Left kidney (tissue), 2 donors: ENCODE measurements around the gene VPS39. TPM values are rescaled to one million over a fixed set of nuclear protein-coding genes. Genes with fewer than 3 reads are reported as not detected.

Experiments used
- DNase-seq: peaks from one replicate; pipeline ENCODE4 v3.0.0-alpha.2; 2013
- polyA plus RNA-seq: library from polyadenylated mRNA; unstranded; fragments of 120-200 nt; gene quantifications from one replicate; pipeline ENCODE4 v1.2.1, GENCODE V29; 2013; ENCODE audit not compliant: insufficient read length

The VPS39 gene
- polyA plus RNA-seq, 1 donor = 98.5 TPM

DNA sequence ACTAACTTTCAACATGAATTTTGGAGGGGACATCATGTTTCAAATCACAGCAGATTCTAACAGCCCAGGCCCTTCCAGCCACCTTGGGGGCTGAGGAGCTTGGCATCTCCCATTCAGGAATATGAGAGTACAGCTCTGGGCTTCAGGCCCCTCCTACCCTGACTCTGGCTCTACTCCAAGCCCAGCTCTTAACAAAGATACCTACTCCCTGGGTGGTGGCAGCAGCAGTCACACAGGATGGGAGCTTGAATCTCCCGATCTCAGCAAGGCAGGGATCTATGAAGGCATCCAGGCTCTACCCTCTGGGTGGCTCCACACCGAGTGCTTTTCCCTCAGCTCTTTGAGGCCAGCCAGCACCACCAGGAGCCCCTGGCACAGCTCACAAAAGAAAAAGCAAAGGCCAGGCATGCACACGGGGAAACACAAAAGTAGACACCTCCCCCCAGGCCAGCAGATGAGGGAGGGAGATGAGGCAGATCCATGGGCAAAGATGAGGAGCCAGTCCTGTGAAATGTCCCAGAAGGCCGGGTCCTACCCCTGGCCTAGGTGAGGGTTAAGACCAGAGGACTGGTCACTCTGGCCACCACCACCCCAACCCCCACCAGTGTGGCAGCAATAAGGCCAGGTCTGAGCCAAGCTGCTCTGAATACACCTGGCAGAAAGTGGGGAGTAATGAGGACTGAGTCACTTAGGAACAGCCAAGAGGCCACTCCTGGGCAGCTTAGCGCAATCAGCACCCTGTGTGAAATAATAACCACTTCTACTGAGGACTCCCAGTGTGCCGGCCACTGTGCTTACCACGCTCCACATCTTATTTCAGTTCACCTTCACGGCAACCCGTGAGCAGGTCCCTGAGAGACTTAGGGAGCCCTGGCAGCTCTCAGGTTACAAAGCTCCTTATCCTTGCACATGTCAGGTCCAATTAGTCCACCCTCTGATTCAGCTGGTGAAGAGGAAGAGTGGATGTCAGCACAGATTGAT, 76.0 kb downstream of the VPS39 start:
- DNase-seq = no peak

DNA sequence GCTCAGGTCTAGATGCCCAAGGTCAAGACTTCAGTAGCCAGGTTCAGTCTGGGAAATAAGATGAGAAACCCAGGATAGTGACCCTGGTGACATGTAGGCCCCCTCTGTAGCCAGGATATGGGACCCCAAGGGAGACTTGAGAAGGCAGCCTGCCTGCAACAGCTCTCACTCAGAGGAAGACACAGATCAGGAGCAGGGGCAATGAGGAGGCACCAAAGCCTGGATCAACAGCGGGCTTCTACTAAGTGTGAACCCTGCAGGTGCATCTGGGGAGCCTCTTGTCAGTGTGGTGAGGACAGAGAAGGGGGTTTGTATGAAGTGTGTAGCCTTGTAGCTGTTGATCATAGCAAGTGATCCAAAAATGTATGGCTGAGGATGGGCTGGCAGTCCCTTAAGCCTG, 77.1 kb downstream of the VPS39 start:
- DNase-seq = no peak

DNA sequence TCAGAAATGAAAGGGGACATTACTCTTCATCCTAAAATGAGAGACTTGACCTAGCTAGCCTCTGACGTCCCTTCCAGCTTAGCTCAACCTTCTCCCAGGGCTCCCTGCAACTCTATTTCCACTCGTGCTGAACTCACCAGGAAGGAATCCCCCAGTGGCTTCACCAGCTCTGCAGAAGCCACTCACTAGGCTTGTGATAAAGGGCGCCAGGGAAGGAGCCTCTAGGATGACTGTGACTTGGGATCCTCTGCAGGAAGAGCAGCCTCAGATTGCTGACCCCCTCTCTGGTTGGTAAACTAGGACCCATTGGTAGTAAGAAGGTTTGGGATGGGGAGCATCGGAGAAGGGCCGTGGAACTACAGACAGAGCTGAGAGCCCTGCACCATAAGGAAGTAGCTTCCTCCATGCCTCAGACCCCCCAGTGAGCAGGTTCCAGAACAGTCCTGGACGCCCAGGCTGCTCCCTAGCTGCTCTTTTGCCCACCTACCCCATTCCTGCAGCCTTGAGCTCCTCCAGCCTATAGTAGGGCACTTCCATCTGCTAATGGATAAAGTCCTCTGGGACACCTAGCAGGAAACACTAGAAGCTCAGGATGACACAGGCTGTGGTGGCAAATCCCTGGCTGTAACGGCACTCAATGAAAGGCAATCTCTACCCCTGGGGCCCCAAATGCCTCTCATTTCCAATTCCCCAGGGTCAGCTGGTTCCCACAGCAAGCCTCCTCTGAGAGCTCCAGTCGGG, 77.7 kb downstream of the VPS39 start:
- DNase-seq = no peak

DNA sequence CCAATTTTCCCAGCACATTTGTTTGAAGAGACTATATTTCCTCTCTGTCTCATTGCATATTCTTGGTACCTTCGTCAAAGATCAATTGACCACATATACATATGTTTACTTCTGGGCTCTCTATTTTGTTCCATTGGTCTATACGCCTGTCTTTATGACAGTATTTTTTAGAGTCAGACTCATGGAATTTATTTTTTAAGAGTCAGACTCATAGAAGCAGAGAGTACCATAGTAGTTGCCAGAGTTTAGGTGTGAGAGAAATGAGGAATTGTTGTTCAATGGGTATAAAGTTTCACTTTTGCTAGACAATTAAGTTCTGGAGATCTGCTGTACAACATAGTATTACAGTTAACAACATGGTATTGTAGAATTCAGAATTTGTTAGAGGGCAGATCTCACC, 78.7 kb downstream of the VPS39 start:
- no peak for DNase-seq

DNA sequence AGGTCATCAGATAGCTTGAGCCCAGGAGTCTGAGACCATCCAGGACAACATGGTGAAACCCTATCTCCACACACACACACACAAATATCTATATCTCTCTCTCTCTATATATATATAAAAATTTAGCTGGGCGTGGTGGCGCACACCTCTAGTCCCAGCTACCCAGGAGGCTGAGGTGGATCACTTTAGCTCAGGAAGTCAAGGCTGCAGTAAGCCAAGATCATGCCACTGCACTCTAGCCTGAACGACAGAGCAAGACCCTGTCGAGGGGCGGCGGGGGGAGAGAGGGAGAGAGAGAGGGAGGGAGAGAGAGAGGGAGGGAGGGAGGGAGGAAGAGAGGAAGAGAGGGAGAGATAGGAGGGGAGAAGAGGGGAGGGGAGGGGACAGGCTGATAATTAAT, 79.6 kb downstream of the VPS39 start:
- DNase-seq = no peak

DNA sequence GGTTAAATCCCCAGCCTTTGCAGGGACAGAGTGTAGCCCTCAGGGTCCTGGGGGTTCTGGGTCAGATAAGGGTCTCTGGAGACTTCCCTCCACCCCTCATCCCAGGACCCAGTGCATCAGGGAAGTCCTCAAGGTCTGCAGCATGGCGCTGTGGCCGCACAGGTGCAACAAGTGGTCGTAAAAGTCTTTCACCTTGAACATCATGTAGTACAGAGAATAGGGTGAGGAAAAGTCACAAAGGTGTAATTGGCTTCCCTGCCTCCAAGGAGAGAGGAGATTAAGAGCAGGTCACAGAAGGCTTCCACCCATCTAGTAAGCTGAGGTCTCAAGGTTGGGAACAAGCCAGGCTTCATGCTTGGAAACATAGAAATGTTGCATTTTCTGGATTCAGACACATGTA, 84.6 kb downstream of the VPS39 start:
- no peak for DNase-seq

DNA sequence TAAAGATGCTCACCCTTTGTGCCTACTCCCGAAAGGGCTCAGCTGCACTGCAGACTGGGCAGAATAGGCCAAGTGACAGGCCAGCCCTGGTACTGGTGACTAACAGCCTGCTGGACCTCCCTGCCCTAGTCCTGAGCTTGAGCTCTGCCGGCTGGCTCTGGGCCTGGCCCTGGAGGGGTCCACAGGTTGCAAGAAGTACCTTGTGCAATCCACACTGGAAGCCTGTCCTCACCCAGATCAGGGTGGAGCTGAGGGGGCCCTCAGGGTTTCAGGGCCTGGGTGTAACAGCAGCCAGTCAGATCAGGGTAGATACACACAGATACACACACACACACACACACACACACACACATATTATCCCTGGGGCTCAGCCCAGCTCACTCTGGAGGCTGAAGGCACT, 86.4 kb downstream of the VPS39 start:
- DNase-seq = no peak

DNA sequence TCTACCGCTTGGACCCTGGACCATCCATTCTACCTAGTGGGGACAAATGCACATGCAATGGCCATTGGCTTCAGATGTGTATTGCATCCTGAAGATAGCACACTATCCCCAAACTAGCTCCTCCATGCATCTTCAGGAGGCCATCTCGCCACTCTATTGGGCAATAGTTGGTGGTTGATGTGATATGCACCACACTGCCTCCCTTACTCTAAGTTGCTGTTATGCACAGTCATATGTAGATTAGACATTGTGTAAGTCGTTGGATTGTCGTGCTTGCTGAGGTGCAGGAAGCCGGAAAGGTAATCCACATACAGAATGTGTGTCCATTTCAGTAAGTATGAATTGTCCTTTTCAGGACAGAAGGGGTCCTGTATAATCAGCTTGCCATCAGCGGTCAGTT, 87.1 kb downstream of the VPS39 start:
- no peak for DNase-seq

DNA sequence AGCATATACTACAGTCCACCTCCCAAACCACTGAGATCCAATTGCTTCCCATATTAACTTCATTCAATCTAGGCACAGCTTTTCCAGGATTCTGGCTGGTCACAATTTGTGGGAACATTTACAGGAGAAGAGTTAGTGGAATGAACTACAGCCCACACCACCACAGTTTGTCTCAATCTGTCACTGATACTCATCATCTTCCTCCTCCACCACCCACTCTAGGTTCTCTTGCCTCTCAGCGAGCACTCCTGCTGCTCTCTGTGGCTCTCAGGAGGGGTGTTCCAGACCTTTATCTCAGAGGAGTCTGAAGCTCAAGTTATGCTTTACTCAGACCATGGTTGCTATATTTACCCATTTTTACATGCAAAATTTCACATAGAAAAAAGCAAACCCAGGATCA, 87.8 kb downstream of the VPS39 start:
- no peak for DNase-seq

DNA sequence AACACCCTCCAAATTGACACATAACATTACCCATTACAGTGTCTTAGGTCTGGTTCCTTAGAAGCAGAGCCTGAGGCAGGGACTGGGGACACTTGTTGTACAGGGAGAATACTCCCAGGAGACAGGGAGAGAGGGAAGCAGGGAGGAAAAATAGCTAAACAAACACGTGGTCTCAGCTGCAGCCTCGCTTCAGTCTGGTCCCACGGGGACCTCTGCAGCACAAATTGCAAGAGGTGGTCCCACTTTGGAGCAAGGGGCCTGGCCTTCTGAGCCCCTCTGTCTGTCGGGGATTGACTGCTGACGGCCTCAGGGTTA, 88.7 kb downstream of the VPS39 start:
- no peak for DNase-seq

DNA sequence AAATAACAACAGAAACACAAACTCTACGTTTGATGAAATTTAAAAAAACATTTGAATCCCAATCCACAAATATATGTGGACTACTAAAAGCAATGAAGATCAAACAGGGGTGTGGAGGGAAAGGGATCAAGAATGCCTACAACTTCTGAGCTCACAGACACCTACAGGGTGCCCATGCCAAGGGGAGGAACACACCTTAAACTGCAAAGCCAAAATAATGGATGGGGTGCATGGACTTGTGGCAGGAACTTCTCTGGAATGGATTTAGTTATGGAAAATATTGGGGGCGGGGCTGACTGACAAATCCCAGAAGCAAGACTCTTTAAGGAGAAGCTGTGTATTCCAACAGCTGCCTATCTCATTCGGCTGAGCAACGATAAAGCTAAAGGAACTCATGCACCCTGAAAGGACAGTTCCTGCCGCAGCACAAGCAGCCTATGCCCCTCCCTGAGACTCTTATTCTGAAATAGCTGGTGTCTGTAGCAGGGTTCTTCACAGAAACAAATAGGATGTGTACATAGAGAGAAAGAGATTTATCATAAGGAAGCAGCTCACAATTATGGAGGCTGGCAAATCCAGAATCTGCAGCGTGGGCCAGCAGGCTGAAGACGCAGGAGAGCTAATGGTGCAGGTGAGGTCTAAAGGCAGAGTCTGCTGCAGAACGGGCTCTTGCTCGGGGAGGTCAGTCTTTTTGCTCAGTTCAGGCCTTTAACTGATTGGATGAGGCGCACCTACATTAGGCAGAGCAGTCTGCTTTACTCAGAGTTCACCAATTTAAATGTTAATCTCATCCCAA, 89.3 kb downstream of the VPS39 start:
- DNase-seq = no peak

DNA sequence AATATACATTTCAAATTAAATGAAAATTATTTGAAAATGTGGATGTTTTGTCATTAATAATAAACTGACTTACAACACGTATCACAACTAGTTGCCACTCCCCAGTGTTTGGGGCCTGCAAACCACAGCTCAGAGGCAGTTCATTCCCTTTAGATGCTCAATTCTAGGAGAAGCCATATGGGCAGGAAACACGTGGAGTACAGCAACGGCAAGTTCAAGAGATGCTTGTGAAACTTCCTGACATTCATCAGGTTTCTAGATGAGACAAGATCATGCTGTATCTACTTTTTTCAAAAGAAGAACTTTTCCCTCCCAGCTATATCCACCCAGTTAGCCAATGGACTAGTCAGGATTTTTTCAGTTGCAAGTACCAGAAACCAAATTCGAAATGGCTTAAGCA, 96.2 kb downstream of the VPS39 start:
- DNase-seq = no peak

DNA sequence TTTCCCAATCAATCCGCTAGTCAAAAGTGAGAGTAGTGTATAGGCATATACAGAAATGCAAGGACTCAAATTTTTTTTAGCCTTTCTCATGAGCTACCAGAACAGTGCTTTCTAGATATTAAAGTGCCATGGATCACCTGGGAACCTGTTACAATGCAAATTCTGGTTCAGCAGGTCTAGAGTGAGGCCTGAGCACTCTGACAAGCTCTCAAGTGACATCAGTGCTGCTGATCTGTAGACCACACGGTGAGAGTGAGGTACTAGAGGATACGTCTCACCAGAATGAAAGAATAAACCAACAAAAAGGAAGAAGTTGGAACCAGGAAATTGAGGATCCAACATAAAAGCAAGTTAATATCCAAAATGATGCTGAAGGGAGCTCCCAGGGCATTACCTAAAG, 97.7 kb downstream of the VPS39 start:
- no peak for DNase-seq

DNA sequence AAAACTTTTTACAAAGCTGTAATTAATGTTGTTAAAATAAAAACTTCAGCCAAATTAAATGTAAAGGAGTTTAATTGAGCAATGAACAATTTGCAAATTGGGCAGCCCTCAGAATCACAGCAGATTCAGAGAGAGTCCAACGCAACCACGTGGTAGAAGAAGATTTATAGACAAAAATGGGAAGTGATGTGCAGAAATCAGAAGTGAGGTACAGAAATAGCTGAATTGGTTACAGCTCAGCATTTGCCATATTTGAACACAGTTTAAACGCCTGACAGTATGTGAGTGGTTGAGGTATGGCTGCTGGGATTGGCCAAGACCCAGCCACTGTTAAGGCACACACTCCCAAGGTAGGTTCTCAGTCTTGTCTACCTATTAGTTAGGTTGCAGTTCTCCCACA, 99.3 kb downstream of the VPS39 start:
- no peak for DNase-seq

Other genes starting within 250 kb of the VPS39 start
- 13.2 TPM for gene EHD4, start 235.7 kb downstream of the VPS39 start, polyA plus RNA-seq
- gene PLA2G4E, start 187.3 kb downstream of the VPS39 start, polyA plus RNA-seq = not detected
- 0.07 TPM for gene PLA2G4D, start 113.7 kb downstream of the VPS39 start, polyA plus RNA-seq
- 25.0 TPM for gene PLA2G4F, start 51.7 kb downstream of the VPS39 start, polyA plus RNA-seq
- 37.1 TPM for gene GANC, start 64.9 kb upstream of the VPS39 start, polyA plus RNA-seq
- 68.5 TPM for gene TMEM87A, start 65.1 kb upstream of the VPS39 start, polyA plus RNA-seq
- gene CAPN3, start 151.2 kb upstream of the VPS39 start, polyA plus RNA-seq = 37.5 TPM